GM21515 (cell line): ENCODE measurements around the gene DLG1.

Experiments used
- ATAC-seq: cut with Tn5 transposase; IDR thresholded peaks from one replicate; pipeline ENCODE4 v1.9.1; 2021; ENCODE audit not compliant: unreplicated experiment

Gene DLG1

DNA sequence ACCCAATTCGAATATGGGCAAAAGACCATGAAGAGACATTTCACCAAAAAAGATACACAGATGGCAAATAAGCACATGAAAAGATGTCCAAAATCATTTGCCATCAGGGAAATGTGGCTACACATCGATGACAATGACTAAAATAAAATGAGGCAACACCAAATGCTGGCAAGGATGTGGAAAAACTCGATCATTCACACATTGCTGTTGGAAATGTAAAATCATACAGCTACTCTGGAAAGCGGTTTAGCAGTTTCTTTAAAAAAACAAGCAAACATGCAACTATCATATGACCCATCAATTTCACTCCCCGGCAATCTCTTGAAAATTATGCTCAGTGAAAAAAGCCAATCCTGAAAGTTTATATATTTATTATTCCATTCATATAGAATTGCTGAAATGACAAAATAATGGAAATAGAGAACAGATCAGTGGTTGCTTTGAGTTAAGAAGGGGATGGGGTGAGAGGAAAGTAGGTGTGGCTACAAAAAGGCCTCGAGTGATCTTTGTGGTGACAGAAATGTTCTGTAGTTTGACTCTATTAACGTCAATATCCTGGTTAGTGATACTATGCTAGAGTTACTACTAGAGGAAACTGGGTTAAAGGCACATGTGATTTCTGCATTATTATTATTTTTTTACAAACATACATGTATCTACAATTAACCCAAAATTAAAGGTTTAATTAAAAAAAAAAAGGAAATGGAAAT lies 45.0 kb downstream of the DLG1 start:
- ATAC-seq = no peak

DNA sequence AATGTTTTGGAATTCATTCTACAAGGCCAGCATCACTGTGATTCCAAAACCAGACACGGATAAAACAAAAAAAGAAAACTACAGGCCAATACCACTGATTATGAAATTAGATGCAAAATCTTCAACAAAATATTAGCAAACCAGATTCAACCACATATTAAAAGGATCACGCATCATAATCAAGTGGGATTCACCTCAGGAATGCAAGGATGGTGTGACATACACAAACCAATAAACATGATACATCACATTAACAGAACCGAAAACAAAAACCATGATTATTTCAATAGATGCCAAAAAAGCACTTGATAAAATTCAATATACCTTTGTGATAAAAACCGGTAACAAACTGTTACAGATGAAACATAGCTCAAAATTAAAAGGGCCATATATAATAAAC lies 48.9 kb downstream of the DLG1 start:
- ATAC-seq = no peak

DNA sequence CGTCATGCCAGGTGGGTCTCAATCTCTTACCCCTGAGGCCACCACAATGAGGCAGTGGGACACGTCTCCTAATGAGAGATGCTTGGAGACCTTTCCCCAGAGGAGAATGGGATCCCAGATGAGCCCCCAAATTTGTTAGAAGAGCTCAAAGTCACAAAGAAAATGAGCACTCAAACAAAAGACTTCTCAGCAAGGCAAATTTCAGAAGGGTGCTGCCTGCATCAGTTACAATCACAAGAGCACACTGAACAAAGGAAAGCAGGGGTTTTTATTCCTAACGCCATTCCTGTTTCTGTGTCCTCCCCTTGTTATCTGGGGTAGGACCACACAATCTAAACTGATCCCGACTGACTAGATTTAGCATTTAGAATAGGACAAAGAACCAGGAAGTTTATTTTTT lies 50.1 kb downstream of the DLG1 start:
- ATAC-seq = no peak

DNA sequence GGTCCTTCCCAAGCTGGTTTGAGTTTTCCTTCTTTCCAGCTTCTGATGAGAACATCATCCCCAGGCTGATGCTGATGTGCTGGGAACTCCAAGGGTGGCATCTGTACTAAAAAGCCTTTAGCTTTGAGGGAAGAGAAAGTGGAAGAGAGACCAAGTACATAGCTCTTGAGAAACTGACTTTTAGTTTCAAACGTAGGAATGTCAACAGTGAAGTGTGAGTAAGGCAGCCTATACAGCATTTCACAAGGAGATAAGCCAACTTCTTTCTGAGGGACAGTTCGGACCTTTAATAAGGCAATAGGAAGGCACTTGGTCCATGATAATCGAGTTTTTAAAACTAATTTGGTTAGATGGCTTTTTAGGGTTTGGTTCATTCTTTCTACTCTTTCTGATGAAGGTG lies 53.7 kb downstream of the DLG1 start:
- no peak for ATAC-seq

DNA sequence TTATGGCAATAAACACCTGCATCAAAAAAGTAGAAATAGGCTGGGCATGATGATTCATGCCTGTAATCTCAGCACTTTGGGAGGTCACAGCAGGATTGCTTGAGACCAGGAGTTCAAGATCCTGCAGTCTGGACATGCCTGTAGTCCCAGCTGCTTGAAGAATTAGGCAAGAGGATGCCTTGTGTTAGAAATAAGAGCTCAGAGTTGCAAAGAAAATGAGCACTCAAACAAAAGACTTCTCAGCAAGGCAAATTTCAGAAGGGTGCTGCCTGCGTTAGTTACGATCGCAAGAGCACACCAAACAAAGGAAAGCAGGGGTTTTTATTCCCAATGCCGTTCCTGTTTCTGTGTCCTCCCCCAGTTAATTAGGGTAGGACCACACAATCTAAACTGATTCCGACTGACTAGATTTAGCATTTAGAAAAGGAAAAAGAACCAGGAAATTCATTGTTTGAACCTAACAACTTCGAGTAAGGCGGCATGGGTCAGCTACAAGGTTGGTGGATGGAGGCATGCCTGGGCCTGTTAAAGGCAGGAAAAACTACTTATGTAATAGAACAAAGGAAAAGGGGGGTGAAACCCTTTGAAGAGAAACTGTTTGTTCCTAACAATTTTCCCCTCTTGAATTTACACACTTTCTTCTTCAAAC lies 55.5 kb downstream of the DLG1 start:
- ATAC-seq = no peak

DNA sequence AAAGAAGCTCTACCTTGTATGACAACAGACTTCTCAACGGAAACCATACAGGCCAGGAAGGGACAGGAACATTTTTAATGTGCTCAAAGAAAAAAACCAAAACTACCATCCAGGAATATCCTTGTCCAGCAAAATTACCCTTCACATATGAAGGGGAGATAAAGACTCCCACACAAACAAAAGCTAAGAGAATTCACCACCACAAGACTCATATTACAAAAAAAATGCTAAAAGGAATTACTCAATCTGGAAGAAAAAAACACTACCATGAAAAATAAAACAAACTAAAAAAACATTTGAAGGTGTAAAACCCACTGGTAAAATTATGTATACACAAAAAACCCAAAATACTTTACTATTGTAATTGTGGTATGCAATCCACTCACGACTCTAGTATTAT lies 57.2 kb downstream of the DLG1 start:
- ATAC-seq = no peak

DNA sequence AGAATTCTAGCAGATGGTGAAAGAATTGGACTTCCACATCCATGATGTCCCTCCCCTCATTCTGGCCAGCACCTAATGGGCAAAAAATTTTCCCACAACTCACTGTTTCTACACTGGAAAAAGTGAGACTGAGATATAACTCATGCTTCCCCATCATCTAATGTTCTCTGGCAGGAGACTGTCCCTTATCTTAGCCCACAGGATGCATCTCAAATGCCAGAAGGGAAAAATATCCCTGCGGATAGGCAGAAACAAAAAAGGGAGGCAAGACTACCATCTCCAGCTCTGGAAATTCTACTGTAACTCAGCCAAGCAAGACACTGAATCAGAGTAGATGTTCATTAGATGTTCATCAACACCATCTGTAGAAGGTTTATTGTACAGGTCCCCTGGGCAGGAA lies 58.6 kb downstream of the DLG1 start:
- ATAC-seq = no peak

DNA sequence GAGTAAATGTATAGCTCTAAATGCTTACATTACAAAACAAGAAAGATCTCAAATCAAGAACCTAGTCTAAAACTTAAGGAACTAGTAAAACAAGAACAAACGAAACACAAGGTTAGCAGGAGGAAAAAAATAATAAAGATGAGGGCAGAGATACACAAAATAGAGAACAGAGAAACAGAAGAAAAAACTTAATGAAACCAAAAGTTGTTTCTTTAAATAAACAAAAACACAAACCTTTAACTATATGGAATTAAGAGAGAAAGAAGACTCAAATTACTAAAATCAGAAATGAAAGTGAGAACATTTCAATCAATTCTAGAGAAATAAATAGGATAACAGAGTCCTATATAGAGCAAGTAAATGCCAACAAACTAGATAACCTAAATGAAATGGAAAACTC lies 59.6 kb downstream of the DLG1 start:
- ATAC-seq = no peak

DNA sequence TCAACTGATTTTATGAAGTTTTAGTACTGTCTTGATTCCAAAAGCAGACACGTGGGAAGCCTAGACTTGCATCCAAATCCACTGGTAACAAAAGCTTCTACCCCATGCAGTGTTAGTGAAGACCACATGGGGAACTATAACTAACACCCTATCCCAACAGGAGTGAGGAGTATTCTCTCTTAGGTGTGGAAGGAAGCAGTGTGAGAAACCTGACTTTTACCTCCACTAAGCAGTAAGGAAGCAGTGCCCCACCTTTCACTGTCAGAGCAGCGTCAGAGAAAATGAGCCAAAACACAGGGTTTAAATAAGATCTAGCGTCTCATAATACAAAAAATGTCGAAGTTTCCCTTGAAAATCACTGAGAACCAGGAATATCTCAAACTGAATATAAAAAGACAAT lies 60.5 kb downstream of the DLG1 start:
- ATAC-seq = no peak

DNA sequence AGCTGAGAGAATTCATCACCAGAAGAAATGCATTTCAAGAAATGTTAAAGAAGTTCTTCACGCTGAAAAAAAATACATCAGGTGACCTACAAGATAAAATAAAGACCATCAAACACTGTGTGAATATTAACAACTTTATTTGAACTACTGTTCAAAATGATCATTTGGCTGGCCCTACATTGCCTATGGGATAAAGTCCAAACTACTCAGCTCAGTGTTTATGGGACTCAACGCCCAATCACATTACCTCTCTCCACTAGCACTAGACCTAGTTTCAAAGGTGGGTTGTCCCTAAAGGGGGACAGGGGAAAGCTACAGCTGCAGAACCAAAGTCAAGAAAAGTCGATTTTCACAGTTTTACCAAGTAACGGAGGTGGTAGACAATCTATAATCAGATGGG lies 62.0 kb downstream of the DLG1 start:
- no peak for ATAC-seq

DNA sequence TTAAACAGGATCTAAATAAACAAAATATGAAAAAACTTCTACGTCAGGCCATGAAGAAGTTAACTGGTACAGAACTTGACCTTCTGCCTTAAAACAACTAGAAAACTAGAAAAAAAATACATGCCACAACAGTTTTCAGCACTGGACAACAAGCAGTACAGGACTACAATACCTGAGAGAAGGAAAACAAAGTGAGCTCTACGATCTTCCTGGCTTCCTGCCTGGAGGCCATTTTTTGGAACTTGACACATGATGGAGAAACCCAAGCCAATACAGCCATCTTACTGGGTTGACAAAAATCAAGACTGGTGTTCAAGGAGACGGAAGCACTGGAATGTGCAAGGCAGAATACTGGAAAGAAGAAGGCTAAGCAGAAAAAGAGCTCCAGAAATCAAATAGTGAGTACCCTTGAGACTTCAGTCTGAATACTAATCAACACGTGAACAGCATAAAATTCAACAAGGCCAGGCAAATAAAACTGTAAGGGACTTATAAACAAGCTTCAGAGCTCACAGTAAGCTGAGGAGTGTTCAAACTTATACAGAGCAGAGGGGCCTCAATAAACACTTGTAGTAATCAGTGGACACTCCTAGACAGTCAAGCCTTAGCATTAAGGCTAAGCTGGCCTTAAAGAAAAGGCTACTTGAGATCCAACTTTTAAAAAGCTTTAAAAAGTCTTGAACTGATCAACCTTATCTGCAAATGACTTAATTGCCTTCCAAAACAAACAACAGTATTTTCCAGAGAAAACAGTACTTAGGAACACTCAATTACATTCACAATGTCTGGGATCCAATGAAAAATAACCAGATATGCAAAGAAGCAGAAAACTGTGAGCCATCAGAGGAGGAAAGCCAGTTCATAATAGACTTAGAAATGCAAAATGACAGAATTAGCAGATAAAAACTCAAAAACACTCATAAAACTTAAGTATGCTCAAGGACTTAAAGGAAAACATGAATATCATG lies 63.2 kb downstream of the DLG1 start:
- ATAC-seq = no peak

DNA sequence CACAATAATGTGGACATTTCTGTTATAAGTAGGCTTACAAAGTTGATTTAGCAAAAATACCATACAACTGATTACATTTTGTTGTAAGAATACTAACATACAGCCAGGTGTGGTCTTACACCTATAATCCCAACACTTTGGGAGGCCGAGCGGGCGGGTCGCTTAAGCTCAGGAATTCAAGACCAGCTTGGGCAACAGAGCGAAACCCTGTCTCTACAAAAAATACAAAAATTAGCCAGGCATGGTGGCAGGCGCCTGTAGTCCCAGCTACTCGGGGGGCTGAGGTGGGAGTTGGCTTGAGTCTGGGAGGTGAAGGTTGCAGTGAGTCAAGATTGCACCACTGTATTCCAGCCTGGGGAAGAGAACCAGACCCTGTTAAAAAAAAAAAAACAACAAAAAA lies 67.1 kb downstream of the DLG1 start:
- no peak for ATAC-seq

DNA sequence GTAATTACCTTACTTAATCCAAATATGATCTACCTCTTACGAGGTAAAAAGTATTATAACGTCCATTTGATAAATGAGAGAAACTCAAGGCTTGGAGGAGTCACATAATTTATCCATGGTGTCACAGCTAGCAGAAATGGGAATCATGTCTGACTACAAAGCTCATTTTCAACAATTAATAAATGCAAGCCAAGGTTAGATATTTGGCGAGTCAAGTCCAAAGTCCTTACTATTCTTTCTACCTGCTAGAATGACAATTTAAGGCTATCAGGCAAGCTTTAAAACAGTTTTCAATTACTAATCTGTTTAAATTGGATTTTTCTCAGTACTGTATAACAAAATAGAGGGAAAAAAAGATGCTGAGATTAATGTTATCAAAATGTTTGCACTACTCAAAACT lies 68.6 kb downstream of the DLG1 start:
- no peak for ATAC-seq

DNA sequence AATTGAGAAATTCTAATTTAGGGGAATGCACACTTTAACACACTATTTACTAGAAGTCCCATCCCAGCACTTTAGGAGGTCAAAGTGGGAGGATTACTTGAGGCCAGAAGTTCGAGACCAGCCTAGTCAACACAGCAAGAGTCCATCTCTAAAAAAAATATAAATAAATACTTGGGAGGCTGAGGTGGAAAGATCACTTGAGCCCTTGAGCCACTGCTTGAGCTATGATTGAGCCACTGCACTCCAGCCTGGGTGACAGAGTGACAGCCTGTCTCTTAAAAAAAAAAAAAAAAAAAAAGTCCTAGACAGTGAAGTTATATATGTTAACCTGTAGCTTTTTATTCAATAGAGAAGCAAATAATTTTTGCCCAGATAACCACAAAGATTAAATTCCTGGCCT lies 69.2 kb downstream of the DLG1 start:
- no peak for ATAC-seq

DNA sequence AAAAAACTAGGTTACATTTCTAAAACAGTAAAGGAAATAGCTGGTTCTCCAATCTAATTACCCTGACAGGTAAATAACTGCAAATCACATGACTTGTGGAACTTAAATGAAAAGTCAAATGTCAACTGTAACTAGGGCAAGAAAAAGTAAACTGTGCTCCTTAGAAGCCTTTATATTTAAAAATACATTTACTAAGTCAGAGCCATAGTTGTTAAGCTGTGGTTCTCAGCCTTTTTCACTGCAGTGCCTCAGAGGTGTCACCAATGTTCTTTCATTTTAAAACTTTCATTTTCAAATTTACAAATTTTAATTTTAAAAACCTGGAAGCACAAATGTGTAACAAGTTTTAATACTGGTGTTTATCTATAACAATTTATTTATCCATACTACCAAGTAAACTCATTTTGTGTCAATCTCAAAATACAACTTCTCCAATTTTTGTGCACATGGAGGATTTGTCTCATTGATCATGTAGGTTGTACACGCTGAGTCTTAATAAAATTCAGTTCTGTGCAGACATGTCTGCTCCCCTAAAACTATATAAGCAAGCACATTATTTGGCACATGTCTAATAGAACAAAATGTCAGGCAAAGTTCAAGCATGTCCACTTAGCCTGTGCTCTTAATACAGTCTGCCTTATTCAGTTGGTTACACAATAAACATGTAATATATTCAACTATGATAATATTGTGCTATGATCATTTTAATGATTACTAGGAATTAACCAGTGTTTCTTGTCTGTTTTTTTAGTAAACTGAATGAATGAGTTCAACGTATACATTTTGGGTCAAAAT lies 70.4 kb downstream of the DLG1 start:
- no peak for ATAC-seq

DNA sequence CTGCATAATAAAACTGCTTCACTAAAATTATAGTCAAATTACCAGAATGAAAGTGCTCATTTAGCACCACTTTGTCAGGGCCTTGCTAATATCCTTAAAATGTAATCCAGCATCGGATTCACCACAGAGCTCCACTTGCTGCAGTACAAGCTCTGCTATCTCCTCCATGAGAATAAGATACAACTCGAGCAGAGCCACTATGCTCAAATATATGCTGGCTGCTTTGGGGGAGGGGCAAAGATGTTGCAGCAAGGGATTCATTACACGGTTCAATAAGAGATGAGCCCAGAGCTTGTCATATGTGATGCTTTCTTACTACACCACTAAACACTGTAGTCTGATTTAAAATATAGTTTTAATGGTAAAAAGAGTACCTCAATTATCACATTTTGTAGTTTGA lies 72.2 kb downstream of the DLG1 start:
- ATAC-seq = no peak

DNA sequence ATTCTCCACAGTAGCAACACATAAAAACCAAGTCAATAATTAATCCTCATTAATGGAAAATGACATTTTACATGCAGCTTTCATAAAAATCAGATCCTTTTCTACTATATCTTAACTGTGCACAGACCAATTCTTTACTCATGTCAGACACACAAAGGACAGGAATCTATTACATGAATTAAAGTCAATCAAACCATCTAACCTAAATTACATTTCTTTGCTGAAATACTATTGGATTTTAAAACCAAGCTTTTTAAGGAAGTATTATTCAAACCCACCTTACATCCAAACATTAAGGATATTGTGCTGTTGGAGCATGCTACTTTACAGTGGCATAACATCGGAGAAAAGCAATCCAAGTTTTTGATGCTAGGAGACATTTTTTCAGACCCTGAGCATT lies 72.8 kb downstream of the DLG1 start:
- ATAC-seq = no peak

DNA sequence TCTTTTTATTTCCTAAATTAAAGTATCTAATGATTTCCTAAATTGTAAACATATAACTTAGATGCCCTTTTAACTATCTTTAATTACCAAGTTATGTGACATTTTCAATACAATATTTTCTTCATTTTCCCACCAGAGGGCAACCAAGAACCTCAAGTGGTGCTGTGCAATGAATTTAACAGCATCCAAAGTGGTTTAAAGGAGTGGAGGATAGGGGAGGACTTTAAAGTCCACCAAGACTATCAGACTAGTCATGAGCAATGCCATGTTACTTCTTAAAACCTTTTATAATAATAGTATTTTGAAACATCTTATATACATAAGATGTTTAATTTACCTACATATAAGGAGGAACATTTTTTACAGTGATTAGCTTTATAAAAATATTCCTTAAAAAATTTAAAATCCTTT lies 74.4 kb downstream of the DLG1 start:
- ATAC-seq = no peak

DNA sequence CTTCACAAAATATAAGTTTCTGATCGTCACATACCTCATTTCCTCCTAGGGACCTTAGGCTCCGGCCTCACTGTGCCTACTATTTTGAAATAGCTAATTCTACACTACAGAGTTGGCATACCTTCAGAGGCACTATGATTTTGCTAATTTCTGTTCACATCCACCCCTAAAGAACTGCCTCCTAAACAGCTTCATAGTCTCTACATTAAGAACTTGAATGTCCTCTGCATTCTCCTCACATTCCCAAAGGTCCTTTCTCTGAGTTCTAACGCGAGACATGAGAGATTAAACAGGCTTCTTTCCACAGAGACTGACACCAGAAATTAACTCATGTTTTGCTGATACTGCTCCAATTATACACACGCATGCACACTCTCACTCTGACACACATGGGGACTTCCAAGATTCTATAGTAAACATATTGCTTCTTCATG lies 75.5 kb downstream of the DLG1 start:
- ATAC-seq = no peak

DNA sequence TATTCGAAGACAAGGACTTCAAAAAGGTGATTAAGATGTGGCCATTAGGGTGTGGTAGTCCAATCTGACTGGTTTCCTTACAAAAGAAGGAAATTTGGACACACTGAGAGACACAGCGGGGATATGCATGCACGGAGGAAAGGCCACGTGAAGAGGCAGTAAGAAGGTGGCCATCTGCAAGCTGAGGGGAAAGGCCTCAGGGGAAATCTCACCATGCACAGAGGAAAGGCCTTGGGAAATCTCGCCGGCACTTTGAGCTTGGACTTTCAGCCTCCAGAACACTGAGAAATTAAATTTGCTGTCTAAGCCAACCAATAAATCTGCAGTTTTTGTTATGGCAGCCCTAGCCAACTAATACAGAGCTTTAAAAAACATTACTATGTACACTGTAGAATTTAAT lies 78.8 kb downstream of the DLG1 start:
- no peak for ATAC-seq

DNA sequence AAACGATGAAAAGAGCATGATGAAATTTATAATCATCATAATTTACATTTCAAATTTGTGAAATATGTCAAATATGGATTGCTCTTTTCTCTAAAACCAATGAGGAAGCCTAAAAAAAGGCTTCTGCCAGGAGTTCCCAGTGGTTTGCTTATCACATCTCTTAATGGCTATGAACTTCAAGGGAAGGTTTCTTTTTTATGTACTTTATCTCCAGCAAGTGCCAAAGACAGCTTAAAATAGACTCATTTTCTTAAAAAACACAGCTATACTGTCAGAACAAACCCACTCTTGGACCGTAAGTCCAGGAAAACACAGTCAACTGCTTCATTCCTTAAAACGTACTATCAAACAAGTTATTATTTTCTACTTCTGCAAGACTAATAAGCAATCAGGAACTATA lies 80.2 kb downstream of the DLG1 start:
- no peak for ATAC-seq
